K562 (cell line): ENCODE results near the gene SELENOT. TPM values are rescaled to one million over a fixed set of nuclear protein-coding genes. Genes with fewer than 3 reads are reported as not detected.

Source experiments
- ARID1B ChIP-seq: fragments of 450-650 bp; IDR thresholded peaks from 2 replicates; pipeline ENCODE4 v1.6.1; 2016; ENCODE audit warnings: antibody characterized with exemption, mild to moderate bottlenecking, inconsistent platforms
- BRCA1 ChIP-seq, 2 experiments: fragments of 450-650 bp in 1 of 2; sonication (generic) in 1 of 2; formaldehyde crosslinking in 1 of 2; IDR thresholded peaks; 2 replicates each; pipeline versions ENCODE4 v1.5.0 to v1.6.1; 2017 to 2020; ENCODE audit warnings: mild to moderate bottlenecking in 1 of 2, missing genetic modification reagents in 1 of 2
- CBFA2T3 ChIP-seq: fragments of 450-650 bp; IDR thresholded peaks from 2 replicates; pipeline ENCODE4 v1.6.1; 2017
- CCNT2 ChIP-seq: IDR thresholded peaks from 2 replicates; pipeline ENCODE4 v1.6.1; 2011; ENCODE audit warnings: borderline replicate concordance, low read depth, mild to moderate bottlenecking, moderate library complexity, mixed read lengths, low read length; ENCODE audit not compliant: insufficient read length; ENCODE audit errors: extremely low read depth
- EGR1 ChIP-seq: fragments of 450-650 bp; conservative IDR thresholded peaks from 2 replicates; pipeline ENCODE4 v1.6.1; 2017; ENCODE audit warnings: mild to moderate bottlenecking
- EP300 ChIP-seq: IDR thresholded peaks from 2 replicates; pipeline ENCODE4 v1.6.1; 2012; ENCODE audit warnings: low read length, improper control_type of control experiment
- FOSL1 ChIP-seq: fragments of 200-800 bp; sonication (Bioruptor generic); conservative IDR thresholded peaks from 2 replicates; pipeline ENCODE4 v1.6.1; 2016; ENCODE audit warnings: missing genetic modification characterization, missing compliant biosample characterization
- HBP1 ChIP-seq: fragments of 450-650 bp; formaldehyde crosslinking; IDR thresholded peaks from 2 replicates; pipeline ENCODE4 v1.4.0; 2022; ENCODE audit warnings: missing genetic modification characterization
- JUND ChIP-seq, 2 experiments: IDR thresholded peaks; 2 replicates in 1 of 2; 3 replicates in 1 of 2; pipeline ENCODE4 v1.6.1; 2011; ENCODE audit warnings: borderline replicate concordance in 2 of 2, low read depth in 2 of 2, low read length in 2 of 2, improper control_type of control experiment in 1 of 2, missing biosample characterization in 1 of 2, missing genetic modification characterization in 1 of 2, missing genetic modification reagents in 1 of 2
- KDM1A ChIP-seq, 2 experiments: fragments of 450-650 bp; IDR thresholded peaks; 2 replicates each; pipeline ENCODE4 v1.6.1; 2016; ENCODE audit warnings: mild to moderate bottlenecking in 2 of 2
- KLF10 ChIP-seq: fragments of 250-450 bp; sonication (Bioruptor Pico); IDR thresholded peaks from 2 replicates; pipeline ENCODE4 v1.6.1; 2021; ENCODE audit warnings: matching md5 sums
- MAFG ChIP-seq: fragments of 450-650 bp; conservative IDR thresholded peaks from 2 replicates; pipeline ENCODE4 v1.6.1; 2016; ENCODE audit warnings: missing genetic modification characterization, missing compliant biosample characterization
- MAFK ChIP-seq: IDR thresholded peaks from 2 replicates; pipeline ENCODE4 v1.6.1; 2011; ENCODE audit warnings: low read length, improper control_type of control experiment
- NELFE ChIP-seq: IDR thresholded peaks from 2 replicates; pipeline ENCODE4 v1.6.1; 2011; ENCODE audit warnings: mild to moderate bottlenecking; ENCODE audit not compliant: insufficient read depth, insufficient read length
- NFE2 ChIP-seq: IDR thresholded peaks from 2 replicates; pipeline ENCODE4 v1.6.1; 2014; ENCODE audit warnings: antibody characterized with exemption, low read depth
- POLR2AphosphoS2 ChIP-seq: IDR thresholded peaks from 2 replicates; pipeline ENCODE4 v1.6.1; 2012; ENCODE audit warnings: low read length, improper control_type of control experiment
- POLR2H ChIP-seq: IDR thresholded peaks from 2 replicates; pipeline ENCODE4 v1.6.1; 2016; ENCODE audit warnings: missing genetic modification characterization, low read depth, mild to moderate bottlenecking, control low read depth, missing compliant biosample characterization, moderate library complexity
- SMARCE1 ChIP-seq: fragments of 450-650 bp; IDR thresholded peaks from 2 replicates; pipeline ENCODE4 v1.7.1; 2016; ENCODE audit warnings: mild to moderate bottlenecking
- STAT5A ChIP-seq: IDR thresholded peaks from 2 replicates; pipeline ENCODE4 v1.6.1; 2012; ENCODE audit warnings: low read length, inconsistent platforms, borderline replicate concordance
- STAT5B ChIP-seq: fragments of 250-450 bp; sonication (Bioruptor Pico); IDR thresholded peaks from 2 replicates; pipeline ENCODE4 v1.8.0; 2021; ENCODE audit warnings: mild to moderate bottlenecking, inconsistent platforms
- TBL1XR1 ChIP-seq, 2 experiments: IDR thresholded peaks; 2 replicates each; pipeline ENCODE4 v1.6.1; 2012; ENCODE audit warnings: improper control_type of control experiment in 2 of 2, low read length in 2 of 2, mild to moderate bottlenecking in 1 of 2
- TCF3 ChIP-seq: sonication (generic); formaldehyde crosslinking; IDR thresholded peaks from 2 replicates; pipeline ENCODE4 v1.4.0; 2020; ENCODE audit warnings: mild to moderate bottlenecking, missing genetic modification reagents
- TEAD1 ChIP-seq, 2 experiments: fragments of 450-650 bp in 1 of 2; sonication (generic) in 1 of 2; formaldehyde crosslinking; IDR thresholded peaks; 2 replicates each; pipeline versions ENCODE4 v1.4.0 to v1.8.0; 2020 to 2022; ENCODE audit warnings: mild to moderate bottlenecking in 2 of 2, missing genetic modification reagents in 1 of 2
- THRA ChIP-seq: fragments of 450-650 bp; IDR thresholded peaks from 2 replicates; pipeline ENCODE4 v1.6.1; 2017; ENCODE audit warnings: mild to moderate bottlenecking, moderate library complexity
- USF2 ChIP-seq: sonication (generic); formaldehyde crosslinking; IDR thresholded peaks from 2 replicates; pipeline ENCODE4 v1.5.0; 2020; ENCODE audit warnings: missing genetic modification reagents
- ZNF140 ChIP-seq: fragments of 250-450 bp; sonication (Bioruptor Pico); IDR thresholded peaks from 2 replicates; pipeline ENCODE4 v1.8.0; 2021; ENCODE audit warnings: moderate library complexity, mild to moderate bottlenecking, inconsistent platforms
- polyA plus RNA-seq, 8 experiments: library from polyadenylated mRNA; depleted of rRNA in 4 of 8; stranded (reverse) in 5 of 8; unstranded in 3 of 8; fragments of >200 nt; fragmentation: Nextera tagmentation in 2 of 8; fragmentation: Illumina TruSeq in 1 of 8; extraction: Ambion mirVana in 2 of 8; extraction: Trizol in 1 of 8; gene quantifications; 2 replicates each; pipeline versions ENCODE4 v1.2.1 to v1.2.3, GENCODE V29; 2011 to 2014; ENCODE audit warnings: inconsistent platforms in 1 of 8, missing spikeins in 1 of 8
- total RNA-seq, 7 experiments: library from RNA; depleted of rRNA in 6 of 7; stranded (reverse); fragments of >200 nt in 6 of 7; fragmentation: Illumina TruSeq in 2 of 7; extraction: Trizol in 2 of 7; gene quantifications; 2 replicates each; pipeline versions ENCODE4 v1.2.1 to v1.2.3, GENCODE V29; 2011 to 2021; ENCODE audit warnings: low replicate concordance in 1 of 7

The SELENOT gene
- total and polyA plus RNA-seq, 9 of the 15 experiments (the other 6 are each of a cell fraction or from before 2014, with no cell fraction given), result 33.0 to 411 (median 91.9) TPM

- no peak for TF ChIP-seq BRCA1 (IDR thresholded peaks at IDR 0.05)
- TF ChIP-seq BRCA1 (CRISPR knock-in tag; IDR thresholded peaks at IDR 0.05), result no peak
- TF ChIP-seq STAT5A, result 0 out of 2 replicates have a peak, but pooled peaks have one; percentile 11
- peak; percentile 66; the same call in 1 of the 2 replicates for TF ChIP-seq POLR2AphosphoS2
- no peak for TF ChIP-seq THRA
- peak in 1 of 2 experiments; percentile 61; a peak in 1 of 4 replicates for TF ChIP-seq KDM1A (IDR thresholded peaks at IDR 0.05)
- TF ChIP-seq ARID1B, result peak; percentile 82
- TF ChIP-seq SMARCE1, result peak; percentile 81; the same call in 1 of the 2 replicates
- peak; percentile 47; the same call in 1 of the 2 replicates for TF ChIP-seq POLR2H (tag)
- peak; percentile 67; the same call in 1 of the 2 replicates for TF ChIP-seq JUND (IDR thresholded peaks at IDR 0.05; ENCODE audit: borderline replicate concordance, low read depth, low read length)
- TF ChIP-seq JUND (tag; IDR thresholded peaks at IDR 0.05; ENCODE audit: borderline replicate concordance, low read depth, low read length), result no peak; the same call in 2 of the 3 replicates
- TF ChIP-seq EP300, result peak; percentile 68
- TF ChIP-seq CBFA2T3, result peak; percentile 68
- TF ChIP-seq TBL1XR1 (IDR thresholded peaks at IDR 0.05; ENCODE audit: low read length in 2 of 2), result 0 out of 4 replicates have a peak, but pooled peaks of 1 of the 2 experiments have one; percentile 63
- TF ChIP-seq TCF3 (CRISPR knock-in tag), result 0 out of 2 replicates have a peak, but pooled peaks have one; percentile 25
- TF ChIP-seq KLF10, result no peak
- peak; percentile 91 for TF ChIP-seq NFE2
- TF ChIP-seq FOSL1 (tag), result peak; percentile 66
- TF ChIP-seq NELFE, result no peak
- peak; percentile 52; the same call in 1 of the 2 replicates for TF ChIP-seq MAFK
- no peak for TF ChIP-seq EGR1
- TF ChIP-seq HBP1 (CRISPR knock-in tag), result no peak
- peak; percentile 68 for TF ChIP-seq CCNT2
- peak; percentile 79 for TF ChIP-seq USF2 (CRISPR knock-in tag)
- peak; percentile 88 for TF ChIP-seq MAFG (tag)
- TF ChIP-seq TEAD1 (CRISPR knock-in tag; IDR thresholded peaks at IDR 0.05), result 0 out of 4 replicates have a peak, but pooled peaks of 1 of the 2 experiments have one; percentile 57
- no peak for TF ChIP-seq STAT5B (CRISPR knock-in tag)
- TF ChIP-seq ZNF140 (CRISPR knock-in tag), result no peak
Observed at GRCh38 chr3:150631515-150632221, 28.5 kb downstream of the SELENOT start (continued).
